ENCODE results near the gene SSBP4. TPM values are rescaled to one million over a fixed set of nuclear protein-coding genes. Genes with fewer than 3 reads are reported as not detected.

SSBP4 gene
- total RNA-seq, 1 experiment from 2014 or later = 31.0 TPM

GRCh38 chr19:18441804-18442788 is 22.9 kb downstream of the SSBP4 start:
- no peak for DNase-seq (ENCODE audit: extremely low read depth, low read depth)

- no peak for DNase-seq (ENCODE audit: extremely low read depth, low read depth)
These were observed 23.7 kb downstream of the SSBP4 start for GRCh38 chr19:18442941-18443340.

DNA sequence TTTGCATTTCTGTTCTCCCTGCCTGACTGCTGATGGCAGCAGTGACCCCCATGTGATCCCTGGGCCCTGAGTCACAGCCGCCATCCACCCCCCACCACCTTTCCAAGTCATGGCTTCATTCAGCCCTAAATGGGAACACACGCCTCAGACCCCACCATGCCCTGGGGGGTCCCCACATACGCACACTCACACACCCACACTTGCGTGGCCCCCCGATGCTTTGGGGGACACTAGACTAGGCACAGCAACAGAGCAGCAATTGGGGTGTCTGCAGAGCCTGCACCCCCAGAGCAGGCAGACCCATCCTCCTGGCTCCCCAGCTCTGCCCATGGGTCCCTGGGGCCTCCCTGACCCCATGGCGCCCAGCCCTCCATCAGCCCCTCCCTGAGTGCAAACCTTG is 24.2 kb downstream of the SSBP4 start:
- no peak for DNase-seq (ENCODE audit: extremely low read depth, low read depth)

DNA sequence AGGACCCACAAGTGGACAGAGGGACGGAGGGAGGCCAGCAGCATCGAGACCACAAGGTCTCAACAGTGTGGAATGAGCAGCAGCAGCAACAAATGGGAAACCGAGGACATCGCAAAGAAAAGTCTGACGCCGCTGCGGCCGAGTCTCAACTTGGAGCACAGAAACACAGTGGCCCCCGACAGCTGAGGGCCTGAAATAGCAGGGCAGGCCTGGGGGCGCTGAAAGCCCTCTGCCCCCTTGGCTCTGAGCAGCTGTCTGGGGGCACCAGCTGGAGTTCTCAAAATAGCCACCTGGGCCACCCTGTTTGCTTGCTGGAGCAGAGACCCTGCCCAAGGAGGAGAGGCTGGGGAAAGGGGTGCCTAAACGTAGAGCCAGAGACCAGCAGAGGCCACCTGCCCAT is 24.6 kb downstream of the SSBP4 start:
- DNase-seq (ENCODE audit: extremely low read depth, low read depth) = no peak

GRCh38 chr19:18444513-18444912 is 25.3 kb downstream of the SSBP4 start:
- no peak for DNase-seq (ENCODE audit: extremely low read depth, low read depth)

DNA sequence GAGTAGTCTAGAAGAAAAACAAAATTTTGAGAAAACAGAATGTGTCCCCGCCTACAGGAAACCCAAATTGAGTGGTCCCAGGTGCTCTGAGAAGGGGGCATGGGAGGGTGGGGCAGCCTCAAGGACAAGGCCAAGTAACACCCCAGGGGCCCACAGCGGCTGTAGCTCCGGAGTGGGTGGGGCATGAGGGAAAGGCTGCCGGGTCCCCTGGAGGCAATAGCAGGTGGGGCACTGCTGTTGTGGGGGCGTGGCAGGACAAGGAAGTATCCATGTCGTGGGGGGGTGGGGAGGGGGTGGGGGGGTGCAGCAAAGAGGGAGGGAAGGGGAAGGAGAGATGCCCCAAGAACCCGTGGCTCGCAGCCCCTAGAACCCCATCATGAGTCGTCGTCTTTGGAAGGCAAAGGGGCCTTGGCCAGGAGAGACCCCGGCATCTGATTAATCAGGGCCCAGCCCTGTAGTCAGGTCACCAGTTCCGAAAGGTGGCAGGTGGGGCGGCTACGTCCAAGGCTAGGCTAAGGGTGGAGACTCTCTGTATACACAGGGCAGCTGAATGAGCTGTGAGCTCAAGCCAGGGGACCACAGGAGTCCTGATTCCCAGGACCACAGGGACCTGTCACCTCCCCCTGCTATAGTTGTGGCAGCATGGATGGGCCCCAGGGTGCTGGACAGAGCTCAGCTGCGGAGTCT is 26.2 kb downstream of the SSBP4 start:
- DNase-seq (ENCODE audit: extremely low read depth, low read depth) = no peak

GRCh38 chr19:18446145-18446810 is 27.1 kb downstream of the SSBP4 start:
- no peak for DNase-seq (ENCODE audit: extremely low read depth, low read depth)

DNA sequence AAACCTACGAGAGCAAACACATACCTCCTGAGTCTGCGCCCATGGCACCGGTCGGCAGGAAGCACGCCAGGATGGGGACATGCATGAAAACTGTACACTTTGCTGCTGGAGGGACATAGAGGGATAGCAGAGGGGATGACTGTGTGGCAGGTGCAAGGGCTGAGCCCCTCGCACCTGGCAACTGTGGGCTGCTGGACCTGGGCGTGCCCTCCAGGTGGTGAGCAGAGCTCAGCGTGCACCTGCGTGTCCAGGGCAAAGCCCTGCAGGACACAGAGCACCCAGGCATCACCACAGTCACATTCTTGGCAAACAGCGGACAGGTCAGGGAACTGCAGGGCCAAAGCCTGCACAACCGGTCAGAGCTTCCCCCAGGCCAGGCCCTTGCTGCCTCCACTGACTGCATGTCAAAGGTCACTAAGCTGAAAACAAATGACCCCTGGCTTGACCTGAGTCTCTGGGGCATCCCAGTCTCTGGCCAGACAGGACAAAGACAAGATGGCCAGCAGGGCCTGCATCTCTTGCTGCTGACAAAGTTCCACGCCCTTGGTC is 27.7 kb downstream of the SSBP4 start:
- DNase-seq (ENCODE audit: extremely low read depth, low read depth) = no peak

DNA sequence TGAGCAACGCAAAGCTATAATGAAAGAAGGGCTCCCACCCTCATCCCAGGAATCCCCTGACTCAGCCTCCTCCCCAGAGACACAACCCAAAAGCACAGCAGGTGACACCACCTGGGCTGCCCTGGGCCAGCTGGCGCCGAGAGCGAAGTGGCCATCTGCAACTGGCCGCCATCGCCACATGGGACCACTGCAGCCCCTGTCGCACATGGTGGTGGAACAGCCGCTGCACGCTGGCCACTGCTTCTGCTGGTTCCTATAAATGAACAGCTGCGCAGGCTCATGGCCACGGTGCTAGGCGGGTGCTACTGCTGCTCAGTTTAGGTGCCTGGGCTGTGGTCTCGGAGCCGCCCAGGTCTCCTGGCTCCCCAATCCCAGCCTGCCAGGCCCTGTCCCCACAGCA is 30.4 kb downstream of the SSBP4 start:
- no peak for DNase-seq (ENCODE audit: extremely low read depth, low read depth)

GRCh38 chr19:18450021-18450930 is 31.1 kb downstream of the SSBP4 start:
- no peak for DNase-seq (ENCODE audit: extremely low read depth, low read depth)

DNA sequence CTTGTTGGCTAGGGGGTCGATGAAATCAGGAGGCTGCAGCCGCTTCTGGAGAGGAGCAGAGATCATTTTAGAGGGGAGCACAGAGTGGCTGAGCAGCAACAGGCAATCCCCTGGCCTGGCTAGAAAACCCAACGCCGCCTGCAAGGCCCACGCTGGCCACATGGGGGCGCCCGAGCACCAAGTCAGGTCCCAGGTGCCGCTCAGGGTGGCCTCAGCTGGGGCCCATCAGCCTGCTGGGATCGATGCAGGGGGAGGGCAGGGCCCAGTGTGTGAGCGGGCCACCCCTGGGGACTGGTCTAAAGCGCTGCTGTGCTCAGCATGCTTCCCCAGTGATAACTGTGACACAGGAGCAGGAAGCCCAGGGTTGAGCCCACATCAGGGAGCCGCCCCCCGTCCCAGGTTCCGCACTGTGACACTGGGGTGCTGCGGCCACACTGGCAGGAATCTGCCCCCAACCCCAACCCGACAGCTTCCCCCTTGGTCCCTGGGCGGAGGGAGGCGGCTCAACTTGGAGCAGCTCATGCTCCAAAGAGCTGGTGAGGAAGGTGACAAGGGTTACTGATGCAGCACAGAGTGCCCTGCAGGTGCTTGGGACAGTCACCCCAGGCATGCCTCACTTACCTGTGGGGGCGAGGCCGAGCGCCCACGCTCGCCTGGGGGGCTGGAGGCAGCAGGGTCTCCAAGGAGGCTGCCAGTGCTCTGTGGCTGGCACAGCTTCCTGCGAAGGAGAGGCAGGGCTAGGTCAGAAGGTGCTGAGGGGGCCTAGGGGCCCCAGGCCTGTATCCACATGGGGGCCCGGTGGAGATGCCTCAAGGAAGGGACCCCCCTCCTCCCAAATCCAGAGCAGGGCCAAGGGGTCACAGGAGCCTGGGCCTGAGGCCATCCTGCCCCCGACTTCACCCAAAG is 32.0 kb downstream of the SSBP4 start:
- peak; percentile 58 for DNase-seq (ENCODE audit: extremely low read depth, low read depth)

DNA sequence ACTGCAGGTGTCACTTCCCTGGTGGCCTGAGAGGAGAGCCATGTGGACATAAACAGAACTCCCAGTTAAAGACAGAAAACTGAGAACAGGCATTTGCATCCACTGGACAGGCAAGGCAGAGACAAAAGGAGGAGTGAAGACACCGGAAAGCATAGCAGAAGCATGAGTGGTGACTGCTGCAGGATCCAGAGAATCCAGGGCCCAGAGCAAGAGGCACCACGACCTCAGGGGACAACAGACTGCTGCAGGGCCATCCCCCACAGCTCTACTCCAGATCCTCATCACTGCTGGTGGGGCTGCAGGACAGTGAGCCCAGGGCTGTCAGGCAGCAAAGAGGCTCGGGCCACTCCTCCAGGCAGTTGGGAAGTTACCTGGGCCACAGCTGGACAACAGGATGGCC is 33.2 kb downstream of the SSBP4 start:
- DNase-seq (ENCODE audit: extremely low read depth, low read depth) = no peak

DNA sequence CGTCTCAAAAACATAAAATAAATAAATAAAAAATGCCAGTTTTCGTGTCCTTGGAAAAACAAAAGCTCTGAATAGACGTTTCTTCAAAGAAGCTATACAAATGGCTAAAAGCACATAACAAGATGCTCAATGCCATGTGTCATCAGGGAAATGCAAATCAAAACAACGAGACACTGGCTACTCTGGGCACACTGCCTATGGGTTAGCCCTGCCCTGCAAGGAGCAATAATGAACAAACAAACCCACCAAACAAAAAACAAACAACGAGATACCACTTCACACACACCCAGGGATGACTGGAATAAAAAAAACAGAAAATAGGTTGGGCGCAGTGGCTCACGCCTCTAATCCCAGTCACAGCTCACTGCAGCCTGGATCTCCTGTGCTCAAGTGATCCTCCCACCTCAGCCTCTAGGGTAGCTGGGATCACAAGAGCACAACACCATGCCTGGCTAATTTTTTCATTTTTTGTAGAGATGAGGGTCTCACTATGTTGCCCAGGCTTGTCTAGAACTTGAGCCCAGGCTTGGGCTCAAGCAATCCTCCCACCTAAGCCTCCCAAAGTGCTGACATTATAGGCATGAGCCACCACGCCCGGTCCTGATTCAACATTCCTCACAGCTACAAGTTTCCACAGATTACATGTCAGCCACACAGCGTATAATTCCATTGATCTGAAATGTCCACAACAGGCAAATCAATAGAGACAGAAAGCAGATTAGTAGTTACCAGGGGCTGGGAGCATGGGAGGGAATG is 34.2 kb downstream of the SSBP4 start:
- DNase-seq (ENCODE audit: extremely low read depth, low read depth) = peak; percentile 36

GRCh38 chr19:18456279-18456678 is 37.1 kb downstream of the SSBP4 start:
- DNase-seq (ENCODE audit: extremely low read depth, low read depth) = no peak

DNA sequence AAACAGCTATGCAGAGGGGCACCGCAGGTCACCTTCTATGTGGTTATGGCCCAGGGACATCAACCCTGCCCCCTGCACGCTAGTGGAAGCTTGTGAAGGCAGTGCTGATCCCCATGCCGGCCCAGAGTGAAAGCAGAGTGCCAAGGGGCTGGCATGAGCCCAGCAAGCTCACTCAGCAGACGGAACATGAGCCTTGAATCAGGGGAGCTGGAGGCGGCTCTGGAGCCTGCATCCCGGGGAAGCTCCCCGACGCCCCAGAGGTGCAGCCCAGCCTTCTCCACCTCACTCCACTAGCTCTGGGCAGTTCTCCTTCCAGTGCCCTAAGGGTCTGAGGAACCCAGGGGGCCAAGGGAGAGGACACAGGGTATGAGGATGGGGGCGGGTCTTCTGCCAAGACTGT is 37.8 kb downstream of the SSBP4 start:
- no peak for DNase-seq (ENCODE audit: extremely low read depth, low read depth)

GRCh38 chr19:18457483-18458331 is 38.5 kb downstream of the SSBP4 start:
- DNase-seq (ENCODE audit: extremely low read depth, low read depth) = no peak

GRCh38 chr19:18460900-18461299 is 41.7 kb downstream of the SSBP4 start:
- DNase-seq (ENCODE audit: extremely low read depth, low read depth) = no peak

Data from NCI-H460 (cell line).